Measurements from ENCODE around the gene NAV1.

The NAV1 gene

GRCh38 chr1:201502511-201502857 is 36.4 kb upstream of the NAV1 start:
- no peak overlapping the region for H2AFZ ChIP-seq (ENCODE audit: low read depth)
- H3K4me1 ChIP-seq (ENCODE audit: low read depth, poor library complexity, severe bottlenecking), result peaks cover 28% of the 10 kb centered on the region
- no peaks in the 10 kb centered on the region; the same call in 1 of the 2 replicates for H3K79me2 ChIP-seq (ENCODE audit: insufficient read depth, low read depth)
- no peak for TF ChIP-seq CTCF (conservative IDR thresholded peaks at IDR 0.05; ENCODE audit: low read depth, low read length)
- no peak overlapping the region for H3K9ac ChIP-seq
- H4K20me1 ChIP-seq (ENCODE audit: insufficient read depth), result no peaks in the 10 kb centered on the region
- no peaks in the 10 kb centered on the region for H3K27me3 ChIP-seq (ENCODE audit: insufficient read depth, low read depth)
- no peak overlapping the region for H3K27ac ChIP-seq
- H3K4me2 ChIP-seq, result no peak overlapping the region
- no peaks in the 10 kb centered on the region for H3K36me3 ChIP-seq (ENCODE audit: insufficient read depth)
- no peak overlapping the region for H3K4me3 ChIP-seq (IDR thresholded peaks at IDR 0.05; ENCODE audit: insufficient read depth, low read depth, low read length)

- Histone ChIP-seq H3K4me1 (ENCODE audit: low read depth, poor library complexity, severe bottlenecking) (peaks cover 39% of the 10 kb centered on the region), H3K9ac (no peak overlapping the region), H3K4me3 (IDR thresholded peaks at IDR 0.05; ENCODE audit: insufficient read depth, low read depth, low read length) (no peak overlapping the region), H3K4me2 (no peak overlapping the region), H3K36me3 (ENCODE audit: insufficient read depth) (no peaks in the 10 kb centered on the region), H3K79me2 (ENCODE audit: insufficient read depth, low read depth) (no peaks in the 10 kb centered on the region; the same call in 1 of the 2 replicates), H4K20me1 (ENCODE audit: insufficient read depth) (no peaks in the 10 kb centered on the region), H3K27ac (no peak overlapping the region), H3K27me3 (ENCODE audit: insufficient read depth, low read depth) (no peaks in the 10 kb centered on the region), H2AFZ (ENCODE audit: low read depth) (no peak overlapping the region)
- no peak for TF ChIP-seq CTCF (conservative IDR thresholded peaks at IDR 0.05; ENCODE audit: low read depth, low read length)
Measured at GRCh38 chr1:201503397-201504176, 35.3 kb upstream of the NAV1 start.

DNA sequence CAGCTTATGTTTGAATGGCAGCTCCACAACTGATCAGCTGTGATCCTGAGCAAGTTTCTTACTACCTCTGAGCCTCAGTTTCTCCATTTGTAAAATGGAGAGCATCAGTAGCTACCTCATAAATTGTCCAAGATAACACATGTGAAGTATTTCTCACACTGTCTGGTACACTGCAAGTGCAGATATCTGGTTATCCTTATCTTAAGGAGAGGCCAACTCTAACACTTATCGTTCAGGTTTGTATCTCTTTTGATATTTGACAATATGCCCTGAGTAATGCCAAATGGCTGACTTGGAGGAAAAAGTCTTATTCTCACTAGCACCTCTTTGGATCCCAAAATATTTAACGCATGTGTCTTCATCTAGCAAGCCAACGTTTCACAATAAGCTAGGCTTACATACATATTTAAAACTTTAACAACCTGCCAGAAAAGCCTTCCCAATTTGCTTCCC is 34.7 kb upstream of the NAV1 start:
- peaks cover 45% of the 10 kb centered on the region for H3K4me1 ChIP-seq (ENCODE audit: low read depth, poor library complexity, severe bottlenecking)
- H3K27me3 ChIP-seq (ENCODE audit: insufficient read depth, low read depth), result no peaks in the 10 kb centered on the region
- no peak overlapping the region for H3K9ac ChIP-seq
- H2AFZ ChIP-seq (ENCODE audit: low read depth), result no peak overlapping the region
- no peak overlapping the region for H3K27ac ChIP-seq
- no peaks in the 10 kb centered on the region for H4K20me1 ChIP-seq (ENCODE audit: insufficient read depth)
- H3K4me3 ChIP-seq (IDR thresholded peaks at IDR 0.05; ENCODE audit: insufficient read depth, low read depth, low read length), result no peak overlapping the region
- no peaks in the 10 kb centered on the region; the same call in 1 of the 2 replicates for H3K79me2 ChIP-seq (ENCODE audit: insufficient read depth, low read depth)
- H3K36me3 ChIP-seq (ENCODE audit: insufficient read depth), result no peaks in the 10 kb centered on the region
- H3K4me2 ChIP-seq, result no peak overlapping the region
- TF ChIP-seq CTCF (conservative IDR thresholded peaks at IDR 0.05; ENCODE audit: low read depth, low read length), result no peak

DNA sequence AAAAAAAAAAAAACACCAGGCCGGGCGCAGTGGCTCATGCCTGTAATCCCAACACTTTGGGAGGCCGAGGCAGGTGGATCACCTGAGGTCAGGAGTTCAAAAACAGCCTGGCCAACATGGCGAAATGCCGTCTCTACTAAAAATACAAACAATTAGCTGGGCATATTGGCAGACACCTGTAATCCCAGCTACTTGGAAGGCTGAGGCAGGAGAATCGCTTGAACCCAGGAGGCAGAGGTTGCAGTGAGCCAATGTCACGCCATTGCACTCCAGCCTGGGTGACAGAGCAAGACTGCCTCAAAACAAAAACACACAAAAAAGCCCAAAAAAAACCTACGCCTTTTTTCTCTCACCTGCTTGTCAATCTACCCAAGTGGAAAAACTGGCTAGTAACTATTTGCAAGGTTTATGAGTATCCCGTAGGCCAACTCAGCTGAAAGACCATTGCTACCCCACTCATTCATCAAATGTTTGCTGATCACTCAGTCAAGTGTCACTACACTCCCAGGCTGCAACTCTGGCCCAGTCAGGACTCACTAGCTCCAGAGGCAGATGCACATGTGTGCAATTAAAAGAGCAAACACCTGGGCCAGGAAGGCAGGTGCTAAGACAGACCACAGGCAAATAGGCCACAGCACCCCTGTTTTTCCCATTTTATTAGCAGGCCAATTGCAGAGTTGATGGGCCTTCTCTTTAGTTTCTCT is 34.0 kb upstream of the NAV1 start:
- Histone ChIP-seq H3K4me3 (IDR thresholded peaks at IDR 0.05; ENCODE audit: insufficient read depth, low read depth, low read length) (no peak overlapping the region), H4K20me1 (ENCODE audit: insufficient read depth) (no peaks in the 10 kb centered on the region), H3K36me3 (ENCODE audit: insufficient read depth) (no peaks in the 10 kb centered on the region), H3K4me1 (ENCODE audit: low read depth, poor library complexity, severe bottlenecking) (peaks cover 45% of the 10 kb centered on the region), H3K27me3 (ENCODE audit: insufficient read depth, low read depth) (no peaks in the 10 kb centered on the region), H3K4me2 (peak overlapping the region; percentile 88; the same call in 1 of the 2 replicates), H3K27ac (no peak overlapping the region), H2AFZ (ENCODE audit: low read depth) (no peak overlapping the region), H3K79me2 (ENCODE audit: insufficient read depth, low read depth) (no peaks in the 10 kb centered on the region; the same call in 1 of the 2 replicates), H3K9ac (no peak overlapping the region; the same call in 1 of the 2 replicates)
- no peak; the same call in 1 of the 2 replicates for TF ChIP-seq CTCF (conservative IDR thresholded peaks at IDR 0.05; ENCODE audit: low read depth, low read length)
